ENCODE results near the gene PRPF38B.

The PRPF38B gene

GRCh38 chr1:108729481-108729880 lies 37.4 kb downstream of the PRPF38B start:
- in situ Hi-C loops (cut with HindIII; ENCODE audit: low sequenced_read_pairs), result no loop called here
- no peak overlapping the region for H3K4me3 ChIP-seq (ENCODE audit: low read depth, low read length)
- no peak for TF ChIP-seq CTCF (IDR thresholded peaks at IDR 0.05; ENCODE audit: low read depth, low read length)
- no peak for DNase-seq (ENCODE audit: low read depth, low spot score)

- no peak overlapping the region for H3K4me3 ChIP-seq (ENCODE audit: low read depth, low read length)
- no peak for TF ChIP-seq CTCF (IDR thresholded peaks at IDR 0.05; ENCODE audit: low read depth, low read length)
- no peak for DNase-seq (ENCODE audit: low read depth, low spot score)
- in situ Hi-C loops (cut with HindIII; ENCODE audit: low sequenced_read_pairs), result no loop called here
Observed at GRCh38 chr1:108732398-108732797, 40.3 kb downstream of the PRPF38B start.

- TF ChIP-seq CTCF (IDR thresholded peaks at IDR 0.05; ENCODE audit: low read depth, low read length), result no peak
- DNase-seq (ENCODE audit: low read depth, low spot score), result no peak
- no peak overlapping the region for H3K4me3 ChIP-seq (ENCODE audit: low read depth, low read length)
- in situ Hi-C loops (cut with HindIII; ENCODE audit: low sequenced_read_pairs), result no loop called here
Observed at GRCh38 chr1:108734171-108734865, 42.2 kb downstream of the PRPF38B start.

- in situ Hi-C loops (cut with HindIII; ENCODE audit: low sequenced_read_pairs), result no loop called here
- TF ChIP-seq CTCF (IDR thresholded peaks at IDR 0.05; ENCODE audit: low read depth, low read length), result no peak
Observed at GRCh38 chr1:108742253-108742652, 50.1 kb downstream of the PRPF38B start.

GRCh38 chr1:108745980-108746381 lies 53.9 kb downstream of the PRPF38B start:
- TF ChIP-seq CTCF (IDR thresholded peaks at IDR 0.05; ENCODE audit: low read depth, low read length), result no peak
- H3K4me3 ChIP-seq (ENCODE audit: low read depth, low read length), result no peak overlapping the region
- no peak for DNase-seq (ENCODE audit: low read depth, low spot score)
- in situ Hi-C loops (cut with HindIII; ENCODE audit: low sequenced_read_pairs), result no loop called here

More at GRCh38 chr1:108742253-108742652, 50.1 kb downstream of the PRPF38B start:
- no peak overlapping the region for H3K4me3 ChIP-seq (ENCODE audit: low read depth, low read length)
- no peak for DNase-seq (ENCODE audit: low read depth, low spot score)

- peak within 1 kb of the TSS; percentile 92 for H3K4me3 ChIP-seq (ENCODE audit: low read depth, low read length)
- peak; percentile 98 for DNase-seq (ENCODE audit: low read depth, low spot score)
- in situ Hi-C loops (cut with HindIII; ENCODE audit: low sequenced_read_pairs), result no loop called here
- TF ChIP-seq CTCF (IDR thresholded peaks at IDR 0.05; ENCODE audit: low read depth, low read length), result peak; percentile 98
Observed at GRCh38 chr1:108746382-108747170, 54.5 kb downstream of the PRPF38B start, which contains the start of gene STXBP3. Gene STXBP3 (plus strand): TSS chr1:108746674. CDS start chr1:108746738, 64 bp downstream.

Data from astrocyte of the spinal cord (primary cell).